H9 (cell line): ENCODE results near the gene HOXB1. TPM values are rescaled to one million over a fixed set of nuclear protein-coding genes. Genes with fewer than 3 reads are reported as not detected.

ENCODE experiments used
- DNase-seq: peaks from one replicate; pipeline ENCODE4 v3.0.0-alpha.2; 2017
- H2AFZ ChIP-seq: one replicate; pipeline ENCODE4 v1.6.1; 2013; ENCODE audit warnings: mild to moderate bottlenecking, low read length, control low read depth, moderate library complexity
- H2AK5ac ChIP-seq: 2 replicates; pipeline ENCODE4 v1.6.1; 2013; ENCODE audit warnings: low read length, control low read depth, mixed read lengths; ENCODE audit not compliant: insufficient read length
- H2BK120ac ChIP-seq: one replicate; pipeline ENCODE4 v1.6.1; 2013; ENCODE audit warnings: low read depth, mild to moderate bottlenecking, low read length, control low read depth, inconsistent platforms; ENCODE audit not compliant: poor library complexity, severe bottlenecking
- H2BK12ac ChIP-seq: 2 replicates; pipeline ENCODE4 v1.6.1; 2013; ENCODE audit warnings: low read length, control low read depth, mixed read lengths, low read depth; ENCODE audit not compliant: insufficient read length
- H2BK15ac ChIP-seq: 2 replicates; pipeline ENCODE4 v1.6.1; 2013; ENCODE audit warnings: low read depth, low read length, control low read depth
- H2BK20ac ChIP-seq: one replicate; pipeline ENCODE4 v1.6.1; 2013; ENCODE audit warnings: low read depth, mild to moderate bottlenecking, low read length, control low read depth, inconsistent platforms; ENCODE audit not compliant: poor library complexity, severe bottlenecking
- H2BK5ac ChIP-seq: 2 replicates; pipeline ENCODE4 v1.6.1; 2013; ENCODE audit warnings: low read length, control low read depth, mixed read lengths; ENCODE audit not compliant: insufficient read length
- H3K14ac ChIP-seq: 2 replicates; pipeline ENCODE4 v1.6.1; 2013; ENCODE audit warnings: low read length, control low read depth; ENCODE audit not compliant: insufficient read depth
- H3K18ac ChIP-seq: 2 replicates; pipeline ENCODE4 v1.6.1; 2013; ENCODE audit warnings: low read depth, mild to moderate bottlenecking, mixed read lengths, low read length, control low read depth; ENCODE audit not compliant: insufficient read length
- H3K23ac ChIP-seq: 2 replicates; pipeline ENCODE4 v1.6.1; 2013; ENCODE audit warnings: low read length, control low read depth, mixed read lengths, low read depth; ENCODE audit not compliant: insufficient read length
- H3K23me2 ChIP-seq: 2 replicates; pipeline ENCODE4 v1.6.1; 2013; ENCODE audit warnings: low read depth, mild to moderate bottlenecking, mixed read lengths, low read length, control low read depth; ENCODE audit not compliant: insufficient read length, poor library complexity, severe bottlenecking
- H3K27ac ChIP-seq: 2 replicates; pipeline ENCODE4 v1.5.1; 2013; ENCODE audit warnings: low read length, control low read depth, mixed read lengths, low read depth; ENCODE audit not compliant: insufficient read length
- H3K27me3 ChIP-seq: 2 replicates; pipeline ENCODE4 v1.6.1; 2013; ENCODE audit warnings: low read length, control low read depth, inconsistent platforms; ENCODE audit not compliant: insufficient read depth
- H3K4ac ChIP-seq: 2 replicates; pipeline ENCODE4 v1.6.1; 2013; ENCODE audit warnings: low read depth, mild to moderate bottlenecking, control low read depth, inconsistent platforms, low read length, moderate library complexity
- H3K4me1 ChIP-seq: 2 replicates; pipeline ENCODE4 v1.6.1; 2013; ENCODE audit warnings: low read length, control low read depth, inconsistent platforms; ENCODE audit not compliant: insufficient read depth
- H3K4me2 ChIP-seq: 2 replicates; pipeline ENCODE4 v1.6.1; 2013; ENCODE audit warnings: low read length, control low read depth, mixed read lengths; ENCODE audit not compliant: insufficient read length, insufficient read depth
- H3K56ac ChIP-seq: 2 replicates; pipeline ENCODE4 v1.6.1; 2013; ENCODE audit warnings: low read depth, mild to moderate bottlenecking, mixed read lengths, low read length, control low read depth; ENCODE audit not compliant: insufficient read length
- H3K79me1 ChIP-seq: 2 replicates; pipeline ENCODE4 v1.6.1; 2013; ENCODE audit warnings: low read depth, mild to moderate bottlenecking, moderate library complexity, low read length, control low read depth, inconsistent platforms; ENCODE audit not compliant: insufficient read depth, poor library complexity, severe bottlenecking
- H3K79me2 ChIP-seq: 2 replicates; pipeline ENCODE4 v1.6.1; 2013; ENCODE audit warnings: low read length, control low read depth, inconsistent platforms; ENCODE audit not compliant: insufficient read depth
- H3K9ac ChIP-seq: 2 replicates; pipeline ENCODE4 v1.6.1; 2013; ENCODE audit warnings: low read length, control low read depth, mixed read lengths; ENCODE audit not compliant: insufficient read length; ENCODE audit errors: extremely low read depth
- H3K9me3 ChIP-seq: one replicate; pipeline ENCODE4 v1.6.1; 2013; ENCODE audit warnings: low read depth, low read length, inconsistent platforms; ENCODE audit not compliant: control insufficient read depth
- H3T11ph ChIP-seq: one replicate; pipeline ENCODE4 v1.6.1; 2013; ENCODE audit warnings: mild to moderate bottlenecking, low read length, control low read depth, inconsistent platforms
- H4K20me1 ChIP-seq: one replicate; pipeline ENCODE4 v1.6.1; 2013; ENCODE audit not compliant: control insufficient read depth, insufficient read length, insufficient read depth
- H4K5ac ChIP-seq: 2 replicates; pipeline ENCODE4 v1.6.1; 2013; ENCODE audit warnings: low read depth, mild to moderate bottlenecking, mixed read lengths, low read length, control low read depth; ENCODE audit not compliant: insufficient read length
- H4K8ac ChIP-seq: replicated peaks from 2 replicates; pipeline ENCODE4 v1.6.1; 2013; ENCODE audit warnings: low read length, control low read depth, mixed read lengths, low read depth; ENCODE audit not compliant: insufficient read length
- H4K91ac ChIP-seq: 2 replicates; pipeline ENCODE4 v1.6.1; 2013; ENCODE audit warnings: low read depth, mild to moderate bottlenecking, moderate library complexity, mixed read lengths, low read length, control low read depth; ENCODE audit not compliant: insufficient read length
- H3K27ac Mint-ChIP-seq, 3 experiments: 2 replicates in 2 of 3; 3 replicates in 1 of 3; pipeline ENCODE4 v1.8.0; 2020 to 2021; ENCODE audit warnings: mixed read lengths in 3 of 3, mild to moderate bottlenecking in 1 of 3, moderate library complexity in 1 of 3
- H3K27me3 Mint-ChIP-seq: 2 replicates; pipeline ENCODE4 v1.8.0; 2021; ENCODE audit warnings: low read depth, mild to moderate bottlenecking, moderate library complexity, mixed read lengths
- H3K36me3 Mint-ChIP-seq, 3 experiments: 2 replicates in 2 of 3; 3 replicates in 1 of 3; pipeline ENCODE4 v1.8.0; 2020 to 2021; ENCODE audit warnings: low read depth in 3 of 3, mixed read lengths in 3 of 3; ENCODE audit not compliant: insufficient read depth in 1 of 3
- H3K4me1 Mint-ChIP-seq, 2 experiments: 2 replicates each; pipeline ENCODE4 v1.8.0; 2020; ENCODE audit warnings: mixed read lengths in 2 of 2
- H3K4me3 Mint-ChIP-seq, 2 experiments: 2 replicates in 1 of 2; 3 replicates in 1 of 2; pipeline ENCODE4 v1.8.0; 2020 to 2021; ENCODE audit warnings: mild to moderate bottlenecking in 2 of 2, mixed read lengths in 2 of 2, moderate library complexity in 1 of 2
- H3K9me3 Mint-ChIP-seq, 2 experiments: 2 replicates in 1 of 2; 3 replicates in 1 of 2; pipeline ENCODE4 v1.8.0; 2020; ENCODE audit warnings: mild to moderate bottlenecking in 2 of 2, mixed read lengths in 2 of 2, moderate library complexity in 1 of 2
- WGBS: extraction: QIAGEN DNeasy Blood & Tissue Kit; methylation state at CpG from one replicate; pipeline ENCODE4 v1.1.7; 2013; ENCODE audit warnings: missing lambda C conversion rate, low lambda C conversion rate, mixed read lengths; ENCODE audit not compliant: insufficient read length; ENCODE audit errors: extremely low coverage; 5-methylcytosine and 5-hydroxymethylcytosine counted together
- total RNA-seq: library from RNA; stranded (reverse); gene quantifications from 2 replicates; pipeline ENCODE4 v1.2.1, GENCODE V29; 2021
- TF ChIP-seq, protein P1 (sequence below): fragments of 200-600 bp; sonication (generic); conservative IDR thresholded peaks from 3 replicates; pipeline ENCODE4 v1.8.0; 2021; ENCODE audit warnings: antibody characterized with exemption, mild to moderate bottlenecking

The HOXB1 gene
- total RNA-seq, 1 experiment from 2014 or later: not detected

DNA sequence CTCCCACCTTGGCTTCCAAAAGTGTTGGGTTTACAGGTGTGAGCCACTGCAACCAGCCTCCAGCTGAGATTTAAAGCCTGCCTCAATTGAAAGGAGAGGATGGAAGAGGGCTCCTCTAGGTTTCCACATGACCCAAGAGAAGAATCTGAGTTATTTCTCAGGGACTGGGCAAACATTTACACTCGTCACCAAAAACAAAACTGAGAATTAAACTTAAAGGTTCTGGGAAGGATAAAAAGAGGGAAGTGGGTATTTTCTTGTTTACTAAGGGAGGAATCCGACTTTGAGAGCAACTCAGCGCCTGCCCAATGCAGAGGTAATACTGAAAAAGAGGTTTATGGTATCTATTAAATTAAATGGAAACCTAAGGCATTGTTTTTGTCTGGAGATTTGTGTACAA, 13.3 kb downstream of the HOXB1 start:
- no peak overlapping the region for H3K56ac ChIP-seq
- Mint-ChIP-seq H3K27me3 (peaks cover 100% of the 10 kb centered on the region), H3K4me3 (no peak overlapping the region), H3K27ac (no peak overlapping the region), H3K36me3 (peaks cover 0 to 2% (median 0%) of the 10 kb centered on the region in 3 experiments; a peak in 1 of 7 replicates), H3K9me3 (peaks cover 0 to 17% of the 10 kb centered on the region in 2 experiments; a peak in 3 of 5 replicates), H3K4me1 (peaks cover 50 to 57% of the 10 kb centered on the region in 2 experiments)
- H3K23me2 ChIP-seq: no peaks in the 10 kb centered on the region
- no peak overlapping the region for H3K23ac ChIP-seq
- H3K4ac ChIP-seq: no peak overlapping the region
- no peaks in the 10 kb centered on the region for H4K20me1 ChIP-seq
- TF ChIP-seq, protein P1, sequence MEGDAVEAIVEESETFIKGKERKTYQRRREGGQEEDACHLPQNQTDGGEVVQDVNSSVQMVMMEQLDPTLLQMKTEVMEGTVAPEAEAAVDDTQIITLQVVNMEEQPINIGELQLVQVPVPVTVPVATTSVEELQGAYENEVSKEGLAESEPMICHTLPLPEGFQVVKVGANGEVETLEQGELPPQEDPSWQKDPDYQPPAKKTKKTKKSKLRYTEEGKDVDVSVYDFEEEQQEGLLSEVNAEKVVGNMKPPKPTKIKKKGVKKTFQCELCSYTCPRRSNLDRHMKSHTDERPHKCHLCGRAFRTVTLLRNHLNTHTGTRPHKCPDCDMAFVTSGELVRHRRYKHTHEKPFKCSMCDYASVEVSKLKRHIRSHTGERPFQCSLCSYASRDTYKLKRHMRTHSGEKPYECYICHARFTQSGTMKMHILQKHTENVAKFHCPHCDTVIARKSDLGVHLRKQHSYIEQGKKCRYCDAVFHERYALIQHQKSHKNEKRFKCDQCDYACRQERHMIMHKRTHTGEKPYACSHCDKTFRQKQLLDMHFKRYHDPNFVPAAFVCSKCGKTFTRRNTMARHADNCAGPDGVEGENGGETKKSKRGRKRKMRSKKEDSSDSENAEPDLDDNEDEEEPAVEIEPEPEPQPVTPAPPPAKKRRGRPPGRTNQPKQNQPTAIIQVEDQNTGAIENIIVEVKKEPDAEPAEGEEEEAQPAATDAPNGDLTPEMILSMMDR: no peak
- no peak overlapping the region for H3T11ph ChIP-seq
- peaks cover 9% of the 10 kb centered on the region; the same call in 1 of the 2 replicates for H3K27me3 ChIP-seq
- H2AK5ac ChIP-seq: no peak overlapping the region
- no peak overlapping the region for H2BK15ac ChIP-seq
- no peak overlapping the region for H4K5ac ChIP-seq
- no peak overlapping the region for H3K27ac ChIP-seq
- no peak overlapping the region for H4K8ac ChIP-seq
- H2BK5ac ChIP-seq: no peak overlapping the region
- H2AFZ ChIP-seq: no peak overlapping the region
- H2BK120ac ChIP-seq: no peak overlapping the region
- no peaks in the 10 kb centered on the region for H3K9me3 ChIP-seq
- H3K4me2 ChIP-seq: no peak overlapping the region
- no peak overlapping the region for H3K9ac ChIP-seq
- no peaks in the 10 kb centered on the region for H3K79me1 ChIP-seq
- no peak for DNase-seq
- H2BK12ac ChIP-seq: no peak overlapping the region
- no peaks in the 10 kb centered on the region for H3K79me2 ChIP-seq
- H3K4me1 ChIP-seq: peaks cover 11% of the 10 kb centered on the region
- no CpG with 5 or more reads among the region's 3 CpGs for WGBS
- no peak overlapping the region for H4K91ac ChIP-seq
- no peak overlapping the region for H3K18ac ChIP-seq
- H2BK20ac ChIP-seq: no peak overlapping the region
- no peak overlapping the region for H3K14ac ChIP-seq
